ENCODE measurements around the gene TTC34.
"Not testable (repeated sequence)": the region's sequence is repeated elsewhere in the genome, so short reads cannot be mapped to it uniquely, and the experiment has no call there.

The TTC34 gene

GRCh38 chr1:2638466-2639115 lies 162.9 kb downstream of the TTC34 start:
- no peak for DNase-seq

- no peak for DNase-seq
Observed at GRCh38 chr1:2637442-2638145, 163.9 kb downstream of the TTC34 start.

- no peak for DNase-seq
Observed at GRCh38 chr1:2636733-2637132, 164.8 kb downstream of the TTC34 start.

- no peak for DNase-seq
Observed at GRCh38 chr1:2635361-2636010, 166.0 kb downstream of the TTC34 start.

- no peak for DNase-seq
Observed at GRCh38 chr1:2633936-2634491, 167.5 kb downstream of the TTC34 start.

GRCh38 chr1:2633366-2633935 lies 168.0 kb downstream of the TTC34 start:
- DNase-seq, result no peak

- DNase-seq, result no peak
Observed at GRCh38 chr1:2632561-2633361, 168.7 kb downstream of the TTC34 start, which contains the start of gene MMEL1. MMEL1 (minus strand) TSS chr1:2633016; CDS start chr1:2629484, 3,532 bp downstream.

GRCh38 chr1:2632051-2632430 lies 169.5 kb downstream of the TTC34 start:
- DNase-seq, result no peak

GRCh38 chr1:2631136-2632050 lies 170.1 kb downstream of the TTC34 start:
- DNase-seq, result no peak

GRCh38 chr1:2630498-2631135 lies 170.9 kb downstream of the TTC34 start:
- no peak for DNase-seq

- no peak for DNase-seq
Observed at GRCh38 chr1:2629627-2630497, 171.6 kb downstream of the TTC34 start.

- DNase-seq, result no peak
Observed at GRCh38 chr1:2628933-2629626, 172.4 kb downstream of the TTC34 start.

- no peak for DNase-seq
Observed at GRCh38 chr1:2628191-2628932, 173.1 kb downstream of the TTC34 start.

GRCh38 chr1:2627746-2628145 lies 173.7 kb downstream of the TTC34 start:
- DNase-seq, result no peak

GRCh38 chr1:2625748-2626147 lies 175.7 kb downstream of the TTC34 start:
- not testable (repeated sequence) for DNase-seq

- DNase-seq, result no peak
Observed at GRCh38 chr1:2625311-2625710, 176.2 kb downstream of the TTC34 start.

GRCh38 chr1:2624735-2625300 lies 176.7 kb downstream of the TTC34 start:
- DNase-seq, result no peak

Measured in DMS79 treated with DMSO at 0.1 percent for 48 hours (cell line).